GM12878 (cell line): ENCODE results near the gene GASK1B. TPM values are rescaled to one million over a fixed set of nuclear protein-coding genes. Genes with fewer than 3 reads are reported as not detected.

Experiments used
- ATAC-seq: fragments of 200-7000 bp; cut with Tn5 transposase; 3 replicates; pipeline ENCODE4 v1.9.1; 2020; ENCODE audit warnings: mild to moderate bottlenecking, moderate library complexity
- BruUV-seq: library from RNA; stranded (reverse); fragments of 400-500 nt; replicated peaks from 2 replicates; lab custom pipeline; 2021; lab: Mats Ljungman, UMichigan
- CTCF ChIA-PET: fragments of 300-600 bp; sonication (Branson Sonifier 250); formaldehyde crosslinking; extraction: SDS; loops from one replicate; lab custom pipeline; 2021; ENCODE audit warnings: inconsistent platforms; lab: Yijun Ruan, JAX
- POLR2A ChIA-PET: fragments of 350-600 bp; formaldehyde crosslinking; extraction: SDS; loops from one replicate; lab custom pipeline; 2021; ENCODE audit warnings: inconsistent platforms; lab: Charles Lee
- RAD21 ChIA-PET: fragments of 300-600 bp; sonication (Branson Sonifier 250); formaldehyde crosslinking; loops from one replicate; lab custom pipeline; 2023; ENCODE audit warnings: antibody characterized with exemption; ENCODE audit not compliant: unreplicated experiment; lab: Charles Lee
- SMC1A ChIA-PET: fragments of 300-600 bp; sonication (Branson Sonifier 250); formaldehyde crosslinking; loops from one replicate; lab custom pipeline; 2023; ENCODE audit not compliant: unreplicated experiment, uncharacterized antibody; lab: Charles Lee
- DNase-seq: peaks from one replicate; pipeline ENCODE4 v3.0.0-alpha.2; 2011; ENCODE audit warnings: low read depth, low spot score
- FAIRE-seq: peaks from 3 replicates; lab custom pipeline; 2011; peaks lifted over from hg19 to GRCh38; lab: Jason Lieb, UNC
- H2AFZ ChIP-seq: 2 replicates; pipeline ENCODE4 v1.6.0; 2011; ENCODE audit warnings: low read depth, low read length, control low read depth; ENCODE audit not compliant: control insufficient read depth
- H3K27ac ChIP-seq: 2 replicates; pipeline ENCODE4 v1.5.1; 2011; ENCODE audit warnings: control low read depth; ENCODE audit not compliant: control insufficient read depth, insufficient read depth
- H3K27me3 ChIP-seq, 2 experiments: replicated peaks in 1 of 2; 2 replicates each; pipeline versions ENCODE4 v1.6.0 to v1.6.1; 2011; ENCODE audit warnings: low read length in 1 of 2; ENCODE audit not compliant: control insufficient read depth in 2 of 2, insufficient read depth in 2 of 2
- H3K36me3 ChIP-seq, 2 experiments: 2 replicates each; pipeline ENCODE4 v1.5.1; 2011; ENCODE audit warnings: low read length in 1 of 2; ENCODE audit not compliant: control insufficient read depth in 2 of 2, insufficient read depth in 2 of 2
- H3K4me1 ChIP-seq: 2 replicates; pipeline ENCODE4 v1.6.1; 2011; ENCODE audit warnings: mild to moderate bottlenecking, low read length, moderate library complexity, mixed read lengths; ENCODE audit not compliant: control insufficient read depth, insufficient read depth
- H3K4me2 ChIP-seq: 2 replicates; pipeline ENCODE4 v1.6.0; 2011; ENCODE audit warnings: control low read depth; ENCODE audit not compliant: control insufficient read depth, insufficient read depth
- H3K4me3 ChIP-seq: fragments of 200-600 bp; sonication (generic); 2 replicates; pipeline ENCODE4 v1.5.1; 2016
- H3K79me2 ChIP-seq: 2 replicates; pipeline ENCODE4 v1.6.0; 2011; ENCODE audit warnings: low read length; ENCODE audit not compliant: control insufficient read depth, insufficient read depth
- H3K9ac ChIP-seq: 2 replicates; pipeline ENCODE4 v1.8.0; 2011; ENCODE audit warnings: low read length, control low read depth, mixed read lengths; ENCODE audit not compliant: control insufficient read depth, insufficient read depth
- H3K9me3 ChIP-seq: replicated peaks from 3 replicates; pipeline ENCODE4 v1.5.1; 2011; ENCODE audit warnings: mild to moderate bottlenecking, low read length; ENCODE audit not compliant: control insufficient read depth, insufficient read depth
- H4K20me1 ChIP-seq: 2 replicates; pipeline ENCODE4 v1.6.0; 2011; ENCODE audit not compliant: control insufficient read depth, insufficient read depth
- EGR1 ChIP-seq, 2 experiments: IDR thresholded peaks; 1 replicate in 1 of 2; 2 replicates in 1 of 2; pipeline ENCODE4 v1.6.1; 2011 to 2012; ENCODE audit warnings: low read depth in 2 of 2, low read length in 2 of 2, borderline replicate concordance in 1 of 2, mild to moderate bottlenecking in 1 of 2, moderate library complexity in 1 of 2
- IRF4 ChIP-seq: IDR thresholded peaks from 2 replicates; pipeline ENCODE4 v1.6.1; 2011; ENCODE audit warnings: low read depth, low read length
- MXI1 ChIP-seq: fragments of 150-350 bp; IDR thresholded peaks from 2 replicates; pipeline ENCODE4 v1.6.1; 2011; ENCODE audit warnings: low read depth, mild to moderate bottlenecking, inconsistent platforms, low read length, improper control_type of control experiment
- NKRF ChIP-seq: fragments of 450-650 bp; conservative IDR thresholded peaks from 2 replicates; pipeline ENCODE4 v1.6.1; 2017; ENCODE audit warnings: mild to moderate bottlenecking, moderate library complexity
- PBX3 ChIP-seq: IDR thresholded peaks from 2 replicates; pipeline ENCODE4 v1.6.1; 2011; ENCODE audit warnings: mild to moderate bottlenecking, low read depth, low read length, moderate library complexity; ENCODE audit not compliant: insufficient replicate concordance
- PML ChIP-seq: IDR thresholded peaks from 2 replicates; pipeline ENCODE4 v1.6.1; 2012; ENCODE audit warnings: low read length, inconsistent platforms
- PRDM15 ChIP-seq: fragments of 450-650 bp; formaldehyde crosslinking; IDR thresholded peaks from 2 replicates; pipeline ENCODE4 v1.4.0; 2020; ENCODE audit warnings: mild to moderate bottlenecking, moderate library complexity
- RBBP5 ChIP-seq: fragments of 200-600 bp; sonication (generic); conservative IDR thresholded peaks from 2 replicates; pipeline ENCODE4 v1.6.1; 2016
- RCOR1 ChIP-seq: conservative IDR thresholded peaks from 2 replicates; pipeline ENCODE4 v1.6.1; 2012; ENCODE audit warnings: low read depth, low read length, improper control_type of control experiment
- RUNX3 ChIP-seq: IDR thresholded peaks from 2 replicates; pipeline ENCODE4 v1.6.1; 2012; ENCODE audit warnings: low read length, inconsistent platforms
- SRF ChIP-seq, 2 experiments: IDR thresholded peaks; 2 replicates each; pipeline ENCODE4 v1.6.1; 2011; ENCODE audit warnings: low read depth in 2 of 2, low read length in 2 of 2, mild to moderate bottlenecking in 1 of 2, moderate library complexity in 1 of 2
- TAF1 ChIP-seq: IDR thresholded peaks from 2 replicates; pipeline ENCODE4 v1.6.1; 2011; ENCODE audit warnings: mild to moderate bottlenecking, low read depth, low read length, borderline replicate concordance
- TCF3 ChIP-seq: IDR thresholded peaks from 2 replicates; pipeline ENCODE4 v1.6.1; 2012; ENCODE audit warnings: low read depth, mild to moderate bottlenecking, low read length, borderline replicate concordance; ENCODE audit not compliant: insufficient read depth
- ZBED1 ChIP-seq: IDR thresholded peaks from 2 replicates; pipeline ENCODE4 v1.6.1; 2016; ENCODE audit warnings: borderline replicate concordance
- ZNF217 ChIP-seq: fragments of 450-650 bp; IDR thresholded peaks from 2 replicates; pipeline ENCODE4 v1.6.1; 2017; ENCODE audit warnings: antibody characterized with exemption, mild to moderate bottlenecking
- ZNF384 ChIP-seq: IDR thresholded peaks from 2 replicates; pipeline ENCODE4 v1.6.1; 2012; ENCODE audit warnings: low read depth, mild to moderate bottlenecking, low read length, improper control_type of control experiment, borderline replicate concordance
- WGBS: methylation state at CpG from one replicate; pipeline ENCODE4 v1.1.6; 2016; ENCODE audit warnings: low lambda C conversion rate; ENCODE audit not compliant: insufficient replicate concordance, insufficient coverage; ENCODE audit errors: missing lambda C conversion rate; 5-methylcytosine and 5-hydroxymethylcytosine counted together
- in situ Hi-C: fragments of 300-500 bp; cut with MboI; formaldehyde crosslinking; loops from 9 replicates; pipeline ENCODE4 v1.14.3; 2018; ENCODE audit warnings: mixed read lengths
- intact Hi-C: fragments of 100-400 bp; cut with micrococcal nuclease; formaldehyde crosslinking; loops from one replicate; pipeline ENCODE4 v1.14.2; 2022; ENCODE audit not compliant: unreplicated experiment
- polyA plus RNA-seq, 11 experiments: library from polyadenylated mRNA; depleted of rRNA in 4 of 11; unstranded in 6 of 11; stranded (reverse) in 5 of 11; fragments of >200 nt; fragmentation: Nextera tagmentation in 4 of 11; fragmentation: Illumina TruSeq in 1 of 11; extraction: Ambion mirVana in 4 of 11; extraction: Trizol in 1 of 11; gene quantifications; 1 replicate in 1 of 11; 2 replicates in 10 of 11; pipeline versions ENCODE4 v1.2.1 to v1.2.3, GENCODE V29; 2011 to 2016; ENCODE audit warnings: inconsistent platforms in 2 of 11, missing spikeins in 2 of 11, low read depth in 1 of 11
- total RNA-seq, 4 experiments: library from RNA; depleted of rRNA in 3 of 4; stranded (reverse); fragments of >200 nt in 3 of 4; fragmentation: Illumina TruSeq in 1 of 4; extraction: Trizol in 1 of 4; gene quantifications; 2 replicates each; pipeline versions ENCODE4 v1.2.1 to v1.2.3, GENCODE V29; 2013 to 2021

The GASK1B gene
- total and polyA plus RNA-seq, 10 of the 15 experiments (the other 5 are each of a cell fraction or from before 2014, with no cell fraction given): under 0.01 to 0.21 (median 0.07) TPM; not detected in 1

GRCh38 chr4:158133551-158133950 lies 39.3 kb downstream of the GASK1B start:
- RAD21 ChIA-PET: no interaction called here
- intact Hi-C loops: no loop called here

More at GRCh38 chr4:158133551-158133950, 39.3 kb downstream of the GASK1B start:
- Histone ChIP-seq H4K20me1 (no peaks in the 10 kb centered on the region), H3K4me2 (no peak overlapping the region), H3K27ac (no peak overlapping the region), H3K9me3 (no peaks in the 10 kb centered on the region), H3K4me1 (no peaks in the 10 kb centered on the region), H3K9ac (no peak overlapping the region), H3K4me3 (no peak overlapping the region), H3K79me2 (no peaks in the 10 kb centered on the region), H3K36me3 (no peaks in the 10 kb centered on the region), H2AFZ (no peak overlapping the region), H3K27me3 (no peaks in the 10 kb centered on the region)
- no peak for FAIRE-seq
- no peak for DNase-seq
- no TSS peak for BruUV-seq
- ChIA-PET SMC1A (no interaction called here), CTCF (no interaction called here), POLR2A (no interaction called here)
- WGBS: 23% methylated on average over 4 of the region's 4 CpGs
- TF ChIP-seq ZNF384 (no peak), RCOR1 (no peak), PML (no peak), ZBED1 (no peak), PRDM15 (CRISPR knock-in tag) (no peak), ZNF217 (no peak), TCF3 (no peak), TAF1 (no peak), RBBP5 (no peak), SRF (IDR thresholded peaks at IDR 0.05; ENCODE audit: low read depth in 2 of 2, low read length in 2 of 2) (no peak), PBX3 (no peak), IRF4 (no peak), MXI1 (no peak), EGR1 (IDR thresholded peaks at IDR 0.05; ENCODE audit: borderline replicate concordance in 1 of 2, low read depth in 2 of 2, low read length in 2 of 2) (no peak), NKRF (no peak), RUNX3 (no peak)
- in situ Hi-C loops: no loop called here
- ATAC-seq: no peak
